GM19324 (cell line): ENCODE data around the gene PEX10.
"Not testable (repeated sequence)": the region's sequence is repeated elsewhere in the genome, so short reads cannot be mapped to it uniquely, and the experiment has no call there.

Source experiments
- ATAC-seq: cut with Tn5 transposase; IDR thresholded peaks from one replicate; pipeline ENCODE4 v1.9.1; 2021; ENCODE audit warnings: mild to moderate bottlenecking, moderate library complexity; ENCODE audit not compliant: unreplicated experiment, low FRiP score

Gene PEX10

GRCh38 chr1:2412395-2412772 is at the start of gene PEX10:
TSS of gene PEX10 (minus strand) at chr1:2412564. CDS start at chr1:2412502, 62 bp downstream.
- peak; percentile 87 for ATAC-seq

GRCh38 chr1:2460996-2461751 is 48.8 kb upstream of the PEX10 start:
- no peak for ATAC-seq

DNA sequence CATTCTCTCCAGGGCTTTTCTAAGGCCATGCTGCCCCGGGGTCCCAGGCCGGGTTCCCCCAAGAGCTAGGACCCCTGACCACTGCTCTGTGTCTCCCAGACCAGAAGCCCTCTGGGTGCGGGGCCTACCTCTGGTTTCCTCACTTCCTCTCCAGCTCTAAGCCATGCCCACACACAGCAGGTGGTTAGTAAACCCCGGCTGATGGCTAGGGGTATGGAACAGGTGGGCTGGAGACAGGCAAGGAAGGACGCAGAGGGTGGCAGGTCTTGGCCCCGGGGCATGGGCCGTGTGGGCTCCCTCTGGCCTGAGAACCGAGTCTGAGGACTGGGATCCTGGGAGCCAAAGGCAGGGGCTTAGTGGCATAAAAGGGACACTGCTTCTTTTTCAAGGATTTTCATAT is 47.8 kb upstream of the PEX10 start:
- ATAC-seq = no peak

DNA sequence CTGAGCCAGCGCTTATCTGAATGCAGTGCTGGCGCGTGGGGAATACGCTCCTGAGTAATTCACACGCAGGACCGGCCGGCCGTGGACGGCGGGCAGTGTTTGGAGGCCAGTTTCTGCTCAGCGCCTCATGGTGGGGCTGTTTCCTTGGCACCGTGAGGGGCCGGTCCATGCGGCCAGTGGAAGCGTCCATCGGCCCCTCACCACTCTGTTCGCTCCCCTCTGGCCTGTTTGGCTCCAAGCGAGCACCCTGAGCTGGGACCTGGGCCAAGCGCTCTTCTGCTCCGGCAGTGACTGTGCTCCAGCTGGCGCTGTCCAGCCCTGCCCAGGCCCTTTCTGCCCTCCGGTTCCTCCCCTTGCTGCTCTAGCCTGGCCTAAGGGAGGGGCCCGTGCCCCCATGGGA is 47.4 kb upstream of the PEX10 start:
- no peak for ATAC-seq

DNA sequence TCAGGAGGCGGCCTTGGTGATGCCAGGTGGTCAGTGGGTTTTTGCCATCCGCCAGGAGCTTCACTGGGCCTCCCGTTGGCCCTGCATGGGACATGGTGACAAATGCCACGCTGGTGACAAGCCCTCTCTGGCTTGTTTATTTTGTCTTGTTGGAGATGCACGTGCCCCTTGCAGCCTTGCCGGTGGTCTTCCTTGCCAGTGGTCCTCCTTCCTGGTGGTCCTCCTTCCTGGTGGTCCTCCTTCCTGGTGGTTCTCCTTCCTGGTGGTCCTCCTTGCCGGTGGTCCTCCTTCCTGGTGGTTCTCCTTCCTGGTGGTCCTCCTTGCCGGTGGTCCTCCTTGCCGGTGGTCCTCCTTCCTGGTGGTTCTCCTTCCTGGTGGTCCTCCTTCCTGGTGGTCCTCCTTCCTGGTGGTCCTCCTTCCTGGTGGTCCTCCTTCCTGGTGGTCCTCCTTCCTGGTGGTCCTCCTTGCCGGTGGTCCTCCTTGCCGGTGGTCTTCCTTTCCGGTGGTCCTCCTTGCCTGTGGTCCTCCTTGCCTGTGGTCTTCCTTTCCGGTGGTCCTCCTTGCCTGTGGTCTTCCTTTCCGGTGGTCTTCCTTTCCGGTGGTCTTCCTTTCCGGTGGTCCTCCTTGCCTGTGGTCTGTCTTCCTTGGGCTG is 46.9 kb upstream of the PEX10 start:
- ATAC-seq = not testable (repeated sequence)

GRCh38 chr1:2458687-2459086 is 46.3 kb upstream of the PEX10 start:
- ATAC-seq = no peak

DNA sequence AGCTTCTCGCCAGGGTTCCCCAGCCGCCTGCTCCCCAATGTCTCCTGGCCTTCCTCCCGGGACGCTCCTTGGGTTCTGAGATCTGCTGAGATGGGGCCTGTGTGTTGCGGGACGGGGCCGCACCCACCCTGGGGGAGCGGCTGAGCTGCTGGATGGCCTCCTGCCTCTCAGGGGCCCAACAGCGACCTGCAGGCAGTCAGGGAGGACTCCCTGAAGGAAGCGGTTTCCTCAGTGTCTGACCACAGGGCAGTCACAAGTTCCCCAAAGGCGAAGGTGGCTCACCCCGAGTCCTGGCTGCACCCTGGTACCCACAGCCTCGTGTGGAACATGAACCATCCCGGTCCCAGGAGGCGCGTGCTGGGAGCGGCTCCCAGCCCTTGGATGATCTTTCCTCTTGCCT is 45.1 kb upstream of the PEX10 start:
- no peak for ATAC-seq

- no peak for ATAC-seq
These were observed 43.4 kb upstream of the PEX10 start for GRCh38 chr1:2455757-2456156.

GRCh38 chr1:2454227-2454626 is 41.9 kb upstream of the PEX10 start:
- no peak for ATAC-seq

DNA sequence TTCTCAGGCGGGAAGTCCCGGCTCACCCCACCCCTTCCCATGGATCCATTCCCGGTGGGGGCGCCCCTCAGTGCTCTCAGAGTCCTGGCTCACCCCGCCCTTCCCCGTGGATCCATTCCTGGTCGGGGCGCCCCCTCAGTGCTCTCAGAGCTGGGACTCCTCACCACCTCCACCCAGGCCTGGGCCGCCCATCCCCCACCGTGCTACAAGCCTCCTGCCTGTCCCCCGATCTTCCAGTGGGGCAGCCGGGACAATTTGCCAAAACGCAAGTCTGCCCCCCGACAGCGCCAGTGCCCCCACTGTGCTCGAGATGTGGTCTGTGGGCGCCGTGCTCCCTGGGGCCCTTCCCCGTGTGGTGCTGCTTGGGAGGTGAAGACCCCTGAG is 40.6 kb upstream of the PEX10 start:
- no peak for ATAC-seq

- no peak for ATAC-seq
These were observed 40.0 kb upstream of the PEX10 start for GRCh38 chr1:2452201-2452931.

DNA sequence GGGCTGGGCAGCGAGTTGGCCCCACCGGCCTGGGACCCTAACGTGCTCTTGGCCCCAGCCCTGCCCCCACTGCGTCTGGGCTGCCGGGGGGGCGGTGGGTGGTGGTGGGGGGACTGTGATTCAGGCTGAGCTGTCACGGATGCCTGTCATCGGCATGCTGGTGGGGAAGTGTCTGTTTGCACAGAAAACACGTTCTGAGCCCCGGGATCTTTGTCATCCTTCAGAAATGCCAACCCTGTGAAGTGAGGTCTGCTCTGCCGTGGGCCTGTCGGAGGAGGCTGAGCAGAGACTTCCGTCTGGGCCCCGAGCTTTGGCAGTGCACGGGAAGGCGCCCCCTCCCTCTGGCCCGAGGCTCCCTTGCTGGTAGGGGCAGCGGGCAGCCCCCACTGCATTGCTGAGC is 39.4 kb upstream of the PEX10 start:
- ATAC-seq = no peak

DNA sequence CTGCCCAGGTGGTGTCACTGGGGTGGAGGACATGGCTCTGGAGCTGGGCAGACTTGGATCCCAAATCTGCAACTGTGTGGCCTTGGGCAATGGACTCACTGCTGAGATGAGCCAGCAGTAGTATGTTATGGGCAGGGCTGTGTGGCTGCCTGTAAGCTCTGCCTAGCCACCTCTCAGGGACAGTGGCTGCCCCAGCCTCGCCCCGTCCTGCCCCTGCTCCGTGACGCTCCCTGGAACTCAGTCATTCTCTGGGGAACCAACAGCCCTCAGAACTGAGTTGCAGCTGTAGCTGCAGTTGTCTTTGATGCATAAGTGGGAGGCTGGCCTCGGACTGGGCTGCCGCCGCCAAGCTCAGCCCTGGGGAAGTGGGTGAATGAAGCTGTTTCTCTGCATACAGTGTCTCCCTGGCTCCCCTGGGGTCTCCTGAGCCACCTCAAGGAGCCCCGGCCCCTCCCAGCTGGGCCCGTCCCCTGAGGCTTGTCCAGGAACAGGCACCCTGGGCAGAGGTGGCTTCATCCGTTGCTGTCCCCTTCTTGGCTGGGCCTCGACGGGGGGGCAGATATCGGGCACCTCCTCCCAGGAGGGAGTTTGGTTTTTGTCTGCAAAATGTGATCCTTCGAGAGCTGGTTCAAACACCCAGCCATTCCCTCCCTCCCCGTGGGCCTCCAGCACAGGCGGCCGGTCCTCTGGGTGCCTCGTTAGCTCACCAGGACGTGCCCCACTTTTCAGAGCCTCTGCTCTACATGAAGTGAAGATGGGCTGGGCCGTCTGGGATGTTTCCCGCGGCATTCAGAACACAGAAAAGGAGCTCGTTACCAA is 37.5 kb upstream of the PEX10 start:
- ATAC-seq = no peak

DNA sequence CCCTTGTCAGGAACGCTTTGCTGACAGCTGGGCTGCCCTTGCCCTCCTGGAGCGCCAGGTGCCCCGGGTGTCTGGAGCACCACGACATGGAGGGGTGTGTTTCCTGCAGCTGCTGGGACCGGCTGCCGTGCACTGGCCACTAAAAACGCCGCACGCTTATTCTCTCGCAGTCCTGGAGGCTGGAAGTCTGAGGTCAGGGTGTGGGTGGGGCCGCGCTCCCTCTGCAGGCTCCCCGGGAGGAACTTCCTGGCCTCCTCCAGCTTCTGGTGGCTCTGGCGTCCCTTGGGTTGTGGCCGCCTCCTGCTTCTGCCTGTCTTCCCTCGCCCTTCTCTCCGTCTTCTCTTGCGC is 35.7 kb upstream of the PEX10 start:
- no peak for ATAC-seq

DNA sequence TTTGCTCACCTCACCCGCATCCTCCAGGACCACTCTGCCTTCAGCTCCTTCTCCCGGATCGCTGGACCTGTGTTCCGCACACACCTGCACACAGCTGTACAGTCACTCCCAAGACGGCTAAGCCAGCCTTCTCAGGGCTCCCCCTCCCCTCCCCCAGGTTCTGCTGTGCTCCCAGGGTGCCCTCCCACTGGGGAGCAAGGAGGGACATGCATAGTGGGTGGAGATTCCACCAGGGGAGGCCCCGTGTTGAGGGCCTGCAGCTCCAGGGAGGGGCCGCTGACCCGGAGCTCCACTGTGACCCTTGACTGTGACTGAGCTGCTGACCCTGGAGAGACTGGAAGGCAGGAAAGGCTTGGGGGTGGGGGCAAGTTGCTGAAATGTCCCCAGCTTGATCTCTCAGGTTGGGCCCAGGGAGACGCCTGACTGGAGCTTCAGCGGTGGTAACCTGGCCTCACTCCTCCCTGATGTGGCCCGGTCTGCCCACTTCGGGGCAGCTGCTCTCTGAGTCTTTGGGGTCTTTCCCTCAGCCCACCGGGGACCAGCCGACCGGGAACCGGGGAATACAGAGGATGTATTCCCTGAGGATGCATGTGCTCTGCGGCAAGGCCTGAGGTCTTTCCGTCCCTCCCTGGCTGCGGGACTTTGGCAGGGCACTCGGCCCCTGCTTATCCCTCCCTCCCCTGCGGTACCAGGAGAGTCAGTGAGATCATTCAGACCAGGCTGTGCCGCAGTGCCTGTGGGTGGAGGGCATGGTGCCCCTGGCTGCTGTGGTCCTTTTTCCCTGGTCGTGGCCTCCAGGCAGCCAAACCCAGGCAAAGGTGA is 35.1 kb upstream of the PEX10 start:
- no peak for ATAC-seq

GRCh38 chr1:2446861-2447260 is 34.5 kb upstream of the PEX10 start:
- ATAC-seq = no peak

GRCh38 chr1:2446394-2446793 is 34.0 kb upstream of the PEX10 start:
- ATAC-seq = no peak

DNA sequence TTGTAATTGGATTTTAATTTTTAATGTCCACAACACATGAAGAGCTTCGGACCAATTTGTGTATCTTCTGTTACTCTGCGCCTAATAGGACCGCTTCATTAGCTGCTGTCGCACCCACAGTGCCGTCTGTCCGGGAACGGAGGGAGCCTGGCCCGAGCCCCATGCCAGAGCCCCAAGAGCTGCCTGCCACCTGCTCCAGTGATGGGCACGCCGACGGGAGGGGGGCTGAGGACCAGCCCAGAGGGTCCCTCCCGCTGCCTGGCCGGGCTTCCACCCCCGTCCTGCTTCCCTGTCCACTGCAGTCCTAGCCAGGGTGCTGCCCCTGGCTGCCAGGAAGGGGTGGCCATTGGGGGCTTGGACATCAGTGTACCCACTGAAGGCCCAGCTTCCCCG is 33.5 kb upstream of the PEX10 start:
- no peak for ATAC-seq

GRCh38 chr1:2445162-2445822 is 32.9 kb upstream of the PEX10 start:
- ATAC-seq = no peak
